GM18505 (cell line): ENCODE data around the gene RAI14.

ENCODE experiments used
- ATAC-seq: cut with Tn5 transposase; IDR thresholded peaks from one replicate; pipeline ENCODE4 v1.9.1; 2021; ENCODE audit not compliant: unreplicated experiment
- POLR2A ChIP-seq: IDR thresholded peaks from 4 replicates; pipeline ENCODE4 v1.6.1; 2011; ENCODE audit warnings: borderline replicate concordance; ENCODE audit not compliant: insufficient read depth, insufficient read length; ENCODE audit errors: extremely low read depth

Gene RAI14

DNA sequence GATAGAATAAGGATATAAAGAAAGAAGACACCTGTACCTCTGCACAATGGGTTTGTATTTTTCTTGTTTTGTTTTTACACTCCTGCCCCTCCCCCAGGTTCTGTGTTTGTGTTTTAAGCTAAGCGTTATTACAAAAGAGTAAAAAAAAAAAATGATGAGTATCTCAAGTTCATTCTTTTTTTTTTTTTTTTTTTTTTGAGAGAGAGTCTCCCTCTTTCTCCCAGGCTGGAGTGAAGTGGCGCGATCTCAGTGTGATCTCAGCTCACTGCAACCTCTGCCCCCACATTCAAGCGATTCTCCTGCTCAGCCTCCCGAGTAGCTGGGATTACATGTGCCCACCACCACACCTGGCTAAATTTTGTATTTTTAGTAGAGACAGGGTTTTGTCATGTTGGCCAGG lies 29.4 kb upstream of the RAI14 start:
- no peak for TF ChIP-seq POLR2A
- ATAC-seq, result no peak

DNA sequence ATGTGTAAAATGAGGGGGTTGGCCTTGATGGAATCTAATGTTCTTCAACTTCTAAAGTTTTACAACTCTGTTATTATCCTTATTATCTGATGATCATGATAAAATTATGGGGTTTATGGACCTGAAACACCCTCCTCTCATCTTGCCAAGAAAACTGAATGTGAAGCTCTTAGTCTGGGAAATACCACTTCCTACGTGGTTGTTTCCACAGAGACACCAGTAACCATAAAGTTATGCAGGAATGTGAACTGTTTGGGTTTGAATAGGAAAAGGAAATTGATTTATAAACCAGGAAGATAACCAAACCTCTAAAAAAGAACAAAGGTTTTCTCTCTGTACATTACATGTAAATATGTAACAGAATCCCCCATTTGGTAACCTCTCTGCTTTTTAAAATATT lies 28.3 kb upstream of the RAI14 start:
- no peak for TF ChIP-seq POLR2A
- no peak for ATAC-seq

DNA sequence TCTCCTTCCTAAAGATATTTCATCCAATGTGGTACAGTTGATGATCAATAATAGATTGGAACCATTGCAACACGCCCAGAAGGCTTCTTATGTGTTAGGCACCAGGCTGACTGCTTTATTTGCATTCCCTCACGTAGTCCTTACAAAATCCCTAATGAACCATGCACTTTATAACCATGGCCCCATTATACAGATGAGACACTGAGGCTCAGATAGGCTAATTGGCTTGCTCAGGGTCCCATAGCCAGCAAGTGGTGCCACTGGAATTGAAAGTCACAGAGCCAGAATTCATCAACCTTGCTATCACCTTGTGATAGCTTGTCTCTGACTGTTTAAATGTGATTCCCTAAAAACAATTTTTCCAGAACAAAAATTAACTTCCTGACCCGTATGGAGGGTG lies 27.8 kb upstream of the RAI14 start:
- TF ChIP-seq POLR2A, result no peak
- ATAC-seq, result no peak

DNA sequence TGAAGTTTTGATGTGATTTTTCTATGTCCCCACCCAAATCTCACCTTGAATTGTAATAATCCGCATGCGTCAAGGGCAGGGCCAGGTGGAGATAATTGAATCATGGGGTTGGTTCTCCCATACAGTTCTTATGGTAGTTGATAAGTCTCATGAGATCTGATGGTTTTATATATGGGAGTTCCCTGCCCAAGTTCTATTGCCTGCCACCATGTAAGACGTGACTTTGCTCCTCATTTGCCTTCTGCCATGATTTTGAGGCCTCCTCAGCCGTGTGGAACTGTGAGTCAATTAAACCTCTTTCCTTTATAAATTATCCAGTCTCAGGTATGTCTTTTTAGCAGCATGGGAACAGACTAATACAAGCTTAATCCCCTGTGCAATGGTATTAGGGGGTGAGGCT lies 25.5 kb upstream of the RAI14 start:
- ATAC-seq, result no peak
- no peak for TF ChIP-seq POLR2A

DNA sequence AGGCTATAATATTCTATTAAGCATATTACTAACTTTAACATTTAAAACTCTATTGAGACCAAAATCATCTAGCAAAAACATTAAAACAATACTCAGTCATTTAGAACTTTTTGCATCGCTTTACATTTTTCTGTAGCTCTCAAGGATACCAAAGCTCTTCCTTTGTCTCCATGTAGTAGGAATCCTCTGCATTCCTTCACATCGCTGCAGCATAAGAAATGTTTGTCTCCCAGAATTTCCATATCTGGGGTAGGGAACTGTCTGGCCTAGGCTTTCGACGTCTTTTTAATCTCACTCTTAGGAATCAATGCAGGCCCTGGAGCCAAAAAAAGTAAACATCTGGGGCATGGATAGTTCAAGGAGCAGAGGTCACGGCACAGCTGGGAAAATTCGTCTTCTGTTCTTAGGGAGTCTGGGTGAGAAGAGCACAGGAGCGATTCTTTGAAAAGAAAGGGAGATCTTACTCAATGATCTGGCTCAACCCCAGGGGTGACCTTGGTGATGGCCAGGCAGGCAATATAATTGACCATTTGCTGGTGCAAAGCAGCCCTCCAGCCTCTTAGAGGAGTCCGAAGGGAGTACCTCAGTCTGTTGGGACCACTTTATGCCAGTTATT lies 23.2 kb upstream of the RAI14 start:
- ATAC-seq, result no peak
- TF ChIP-seq POLR2A, result no peak

DNA sequence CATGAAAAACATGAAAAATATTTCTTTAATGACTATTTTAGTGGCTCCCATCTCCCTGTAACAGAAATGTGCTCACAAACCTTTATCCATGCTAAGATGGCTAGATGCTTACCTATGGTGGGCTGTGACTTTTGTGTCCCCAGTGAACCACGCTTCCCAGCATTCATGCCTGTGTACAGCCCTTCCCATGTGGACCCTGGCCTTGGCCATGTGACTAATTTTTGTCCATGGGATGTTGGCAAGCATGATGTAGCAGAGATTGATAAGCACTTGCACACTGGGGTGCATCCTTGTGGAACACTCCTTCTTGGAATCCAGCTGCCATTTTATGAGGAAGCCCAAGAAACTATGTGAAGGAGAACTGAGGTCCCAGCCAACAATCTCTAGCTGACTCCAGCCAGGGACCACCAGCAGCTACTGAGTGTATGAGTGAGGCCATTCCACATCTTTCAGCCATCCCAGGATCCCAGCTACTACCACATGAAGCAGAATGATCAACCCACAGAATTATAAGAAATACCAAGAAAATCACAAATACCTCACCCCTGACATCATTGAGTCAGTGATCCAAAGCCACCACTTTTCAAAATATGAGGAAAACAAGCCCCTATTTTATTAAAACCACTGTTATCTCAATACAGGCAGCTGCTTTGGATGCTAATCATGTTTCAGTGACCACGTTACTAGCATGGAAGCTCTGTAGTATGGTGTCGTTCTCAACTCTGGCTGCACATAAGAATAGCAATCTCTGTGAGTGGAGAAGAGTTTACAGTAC lies 16.1 kb upstream of the RAI14 start:
- ATAC-seq, result no peak
- no peak for TF ChIP-seq POLR2A

DNA sequence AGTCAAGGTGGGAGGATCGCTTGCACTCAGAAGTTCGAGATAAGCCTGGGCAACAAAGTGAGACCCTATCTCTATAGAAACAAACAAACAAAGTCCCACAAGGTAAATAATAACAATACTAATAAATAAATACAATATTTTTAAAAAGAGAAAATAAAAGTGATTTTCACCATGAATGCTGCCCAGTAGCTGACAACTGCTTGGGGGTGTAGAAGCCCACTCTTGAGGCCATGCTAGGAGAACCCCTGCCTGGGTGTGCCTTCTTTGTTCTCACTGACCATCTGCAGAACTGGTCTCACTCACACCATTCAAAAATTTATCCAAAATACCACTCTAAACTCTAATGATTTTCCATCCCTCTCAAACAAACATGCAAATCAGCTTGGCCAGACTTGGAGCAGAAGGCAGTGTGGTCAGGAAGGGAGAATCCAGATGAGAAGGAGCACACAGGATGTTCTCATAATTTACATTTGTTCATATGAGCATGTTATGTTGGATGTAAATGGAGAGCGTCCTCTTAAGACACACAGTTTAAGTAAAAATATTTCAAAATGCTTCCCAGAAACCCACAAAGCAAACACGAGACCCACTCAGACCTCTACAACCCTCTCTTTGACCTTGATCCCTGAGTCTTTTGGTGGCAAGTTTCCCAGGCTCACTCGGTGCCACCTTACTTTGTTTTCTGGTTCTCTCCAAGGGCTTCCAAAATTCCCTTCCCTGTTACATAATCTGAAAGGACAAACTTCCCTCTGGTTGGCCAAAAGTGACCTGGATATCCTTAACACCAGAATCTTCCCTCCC lies 7.9 kb upstream of the RAI14 start:
- ATAC-seq, result no peak
- no peak for TF ChIP-seq POLR2A

DNA sequence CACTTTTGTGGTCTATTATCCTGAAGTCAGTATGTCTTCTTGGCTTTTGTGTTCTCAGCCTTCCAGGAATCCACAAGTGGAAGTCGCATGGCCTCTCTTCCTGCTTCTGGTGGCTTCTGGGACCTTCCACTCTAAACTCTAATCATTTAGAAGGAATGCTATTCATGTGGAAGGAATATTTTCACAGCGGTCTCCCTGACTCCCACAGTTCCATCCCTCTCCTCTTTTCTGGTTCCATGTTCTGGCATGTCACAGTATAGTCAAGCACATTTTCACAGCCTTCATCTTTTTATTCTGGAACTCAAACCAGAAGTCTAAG lies 7.3 kb upstream of the RAI14 start:
- ATAC-seq, result no peak
- no peak for TF ChIP-seq POLR2A

DNA sequence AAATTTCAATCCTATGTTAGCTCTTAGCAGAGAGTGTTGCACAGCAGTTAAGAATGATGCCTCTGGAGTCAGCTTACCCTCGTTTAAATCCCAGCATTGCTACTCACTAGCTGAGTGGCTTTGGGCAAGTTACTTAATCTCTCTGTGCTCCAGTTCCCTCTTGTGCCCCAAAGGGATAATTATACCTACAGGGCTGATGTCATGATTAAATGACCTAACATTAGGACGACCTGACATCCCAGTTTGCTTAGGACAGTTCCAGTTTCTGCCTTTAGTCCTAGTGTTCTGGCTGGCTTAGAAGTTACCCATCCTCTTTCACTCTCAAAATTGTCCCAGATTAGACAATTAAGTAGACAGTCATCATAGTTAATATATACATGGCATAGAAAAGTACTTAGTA lies 4.3 kb upstream of the RAI14 start:
- no peak for ATAC-seq

DNA sequence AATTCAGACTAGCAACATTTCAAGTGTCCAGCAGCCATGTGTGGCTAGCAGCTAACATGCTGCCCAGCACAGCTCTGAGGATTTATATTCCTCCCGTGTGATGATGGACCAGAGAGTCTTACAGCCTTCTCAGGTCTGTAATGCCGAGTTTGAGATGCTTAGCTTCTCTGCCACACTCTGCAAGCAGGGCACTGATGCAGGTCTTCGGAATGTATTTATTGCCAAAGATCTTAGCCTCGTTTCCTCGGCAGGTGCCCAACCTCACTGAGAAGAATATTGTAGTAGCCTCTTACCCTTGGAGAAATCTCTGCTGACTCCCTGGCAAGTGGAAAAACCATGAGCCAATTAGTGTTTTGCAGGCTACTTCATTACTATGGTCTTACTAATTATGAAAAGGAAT lies 3.7 kb upstream of the RAI14 start:
- ATAC-seq, result no peak
- no peak for TF ChIP-seq POLR2A

More for the DNA sequence above, 4.3 kb upstream of the RAI14 start:
- no peak for TF ChIP-seq POLR2A

DNA sequence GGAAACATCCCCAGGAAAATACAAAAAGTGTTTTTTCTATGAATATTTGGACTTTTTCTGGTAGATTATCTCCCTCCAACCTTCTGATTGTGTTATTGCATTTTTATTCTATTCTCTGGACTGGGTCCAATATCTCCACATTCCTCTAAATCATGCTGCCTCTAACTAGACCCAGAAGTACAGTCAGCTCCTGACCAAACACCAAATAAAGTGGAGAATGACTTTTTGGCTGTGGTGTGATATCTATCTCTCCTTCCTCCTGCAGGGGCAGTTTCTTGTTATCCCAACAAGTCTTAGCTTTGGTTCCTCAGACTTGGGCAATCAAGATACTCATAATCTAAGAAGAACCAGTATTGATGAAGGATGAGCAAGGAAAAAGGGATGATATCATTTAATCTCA lies 3.2 kb upstream of the RAI14 start:
- ATAC-seq, result no peak
- no peak for TF ChIP-seq POLR2A

DNA sequence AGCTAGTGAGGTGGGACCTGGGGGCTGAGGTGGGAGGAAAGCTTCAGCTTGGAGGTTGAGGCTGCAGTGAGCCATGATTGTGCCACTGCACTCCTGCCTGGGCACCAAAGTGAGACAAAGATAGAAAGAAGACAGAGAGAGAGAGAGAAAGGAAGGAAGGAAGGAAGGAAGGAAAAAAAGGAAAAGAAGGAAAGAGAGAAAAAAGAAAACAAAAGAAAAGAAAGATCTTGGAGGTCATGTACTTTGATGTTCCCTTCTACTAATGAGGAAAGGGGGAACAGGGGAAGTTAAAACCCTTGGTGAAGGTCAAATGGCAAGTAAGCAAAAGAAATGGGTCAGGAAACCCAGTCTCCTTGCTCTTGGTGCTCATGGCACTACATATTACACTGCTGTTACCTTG lies 2.4 kb upstream of the RAI14 start:
- no peak for ATAC-seq

DNA sequence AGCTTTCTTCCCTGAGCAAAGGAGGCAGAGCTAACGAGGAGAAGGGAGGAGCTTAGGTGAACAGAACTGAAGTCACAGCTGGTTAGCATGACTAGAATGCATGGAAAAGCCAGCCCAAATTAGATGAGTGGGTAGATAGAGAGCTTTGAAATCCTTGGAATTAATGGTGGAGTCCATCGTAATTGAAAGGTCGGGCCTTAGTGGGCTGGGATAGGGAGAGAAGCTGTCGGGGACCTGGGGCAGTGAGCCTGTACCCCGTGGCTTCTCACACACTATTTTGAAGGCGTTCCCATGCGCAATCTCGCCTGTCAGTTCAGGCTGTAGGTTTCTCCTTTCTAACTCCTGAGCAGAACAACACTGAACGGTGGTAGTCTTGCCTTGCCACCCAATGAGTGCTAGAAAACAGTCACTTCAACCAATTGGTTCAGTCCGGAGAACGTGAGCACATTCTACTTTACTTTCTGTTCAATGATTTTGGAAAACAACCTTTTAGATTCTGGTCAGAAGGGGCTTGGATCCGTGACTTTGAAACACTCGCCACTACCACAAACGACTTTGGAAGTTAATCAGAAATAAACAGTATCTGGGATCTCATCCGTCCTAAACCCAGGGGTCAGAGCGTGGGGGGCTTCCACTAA lies 655 bp upstream of the RAI14 start:
- no peak for TF ChIP-seq POLR2A
- ATAC-seq, result no peak

More for the DNA sequence above, 2.4 kb upstream of the RAI14 start:
- TF ChIP-seq POLR2A, result no peak
